C4-2B (cell line): ENCODE results near the gene PPP1CC.

ENCODE experiments used
- CTCF ChIP-seq: fragments of 450-650 bp; conservative IDR thresholded peaks from 2 replicates; pipeline ENCODE4 v1.5.1; 2017; ENCODE audit warnings: mild to moderate bottlenecking
- ZFX ChIP-seq: fragments of 450-650 bp; IDR thresholded peaks from 2 replicates; pipeline ENCODE4 v1.6.1; 2017

GRCh38 chr12:110778833-110779577 is 36.3 kb upstream of the PPP1CC start:
- TF ChIP-seq CTCF (no peak), ZFX (no peak)
